ENCODE data around the gene COG5.

- TF ChIP-seq REST (IDR thresholded peaks at IDR 0.05; ENCODE audit: unreplicated experiment) (no peak), ZNF114 (CRISPR knock-in tag; IDR thresholded peaks at IDR 0.05) (no peak), CTCF (conservative IDR thresholded peaks at IDR 0.05; ENCODE audit: low read depth in 2 of 2) (no peak), EZH2 (IDR thresholded peaks at IDR 0.05; ENCODE audit: low read depth, unreplicated experiment) (no peak), EZH2phosphoT487 (IDR thresholded peaks at IDR 0.05; ENCODE audit: unreplicated experiment) (no peak), JUNB (IDR thresholded peaks at IDR 0.05; ENCODE audit: unreplicated experiment) (no peak), POLR2AphosphoS5 (IDR thresholded peaks at IDR 0.05; ENCODE audit: low read depth) (no peak), CREB1 (CRISPR knock-in tag; IDR thresholded peaks at IDR 0.05; ENCODE audit: low read depth) (no peak), STAT1 (IDR thresholded peaks at IDR 0.05; ENCODE audit: unreplicated experiment) (no peak), ZNF331 (CRISPR knock-in tag; IDR thresholded peaks at IDR 0.05; ENCODE audit: low read depth) (no peak), ZNF462 (CRISPR knock-in tag; IDR thresholded peaks at IDR 0.05) (no peak)
Observed at GRCh38 chr7:107248551-107249316, 315.0 kb downstream of the COG5 start.
